ENCODE results near the gene ACSF3. TPM values are rescaled to one million over a fixed set of nuclear protein-coding genes. Genes with fewer than 3 reads are reported as not detected.

ACSF3 gene
- total RNA-seq, 1 donor from 2014 or later: 14.5 TPM

GRCh38 chr16:89108416-89108815 is 14.8 kb downstream of the ACSF3 start:
- TF ChIP-seq EZH2phosphoT487 (IDR thresholded peaks at IDR 0.05): no peak
- no peak for TF ChIP-seq EZH2 (IDR thresholded peaks at IDR 0.05)
- no peak for TF ChIP-seq CTCF (IDR thresholded peaks at IDR 0.05)
- H3K4me3 Mint-ChIP-seq: no peak overlapping the region
- no peaks in the 10 kb centered on the region for H3K36me3 ChIP-seq

DNA sequence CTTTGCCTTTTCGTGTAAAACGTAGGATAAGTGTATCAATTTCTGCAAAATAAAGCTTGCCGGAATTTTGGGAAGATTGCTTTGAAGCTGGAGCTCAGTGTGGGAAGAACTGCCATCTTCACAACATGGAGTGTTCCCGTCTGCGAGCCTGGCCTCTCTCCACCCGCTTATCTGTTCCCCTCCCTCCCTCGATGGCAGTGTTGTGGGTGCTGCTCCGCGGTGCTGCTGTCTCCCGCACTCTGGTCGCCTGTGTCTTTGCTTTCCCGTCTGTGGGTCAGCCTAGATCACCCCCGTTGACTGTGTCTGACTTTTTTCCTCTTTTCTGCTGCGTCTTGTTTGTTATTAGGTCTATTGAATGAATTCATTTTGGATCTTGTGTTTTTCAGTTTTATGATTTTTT is 17.0 kb downstream of the ACSF3 start:
- H3K27ac Mint-ChIP-seq: no peak overlapping the region
- Histone ChIP-seq H3K27ac (no peak overlapping the region), H3K27me3 (no peaks in the 10 kb centered on the region), H3K4me1 (peaks cover 6% of the 10 kb centered on the region), H3K79me2 (ENCODE audit: low read depth) (no peaks in the 10 kb centered on the region), H3K9ac (no peak overlapping the region), H3K4me3 (no peak overlapping the region), H3K9me3 (ENCODE audit: low read depth) (no peaks in the 10 kb centered on the region), H2AFZ (replicated peaks) (no peak overlapping the region), H3K4me2 (no peak overlapping the region), H3K36me3 (no peaks in the 10 kb centered on the region), H3F3A (ENCODE audit: low read depth) (no peaks in the 10 kb centered on the region), H4K20me1 (ENCODE audit: low read depth) (peaks cover 3% of the 10 kb centered on the region)
- H3K4me3 Mint-ChIP-seq: no peak overlapping the region
- TF ChIP-seq EZH2phosphoT487 (IDR thresholded peaks at IDR 0.05): no peak
- no peak for TF ChIP-seq EZH2 (IDR thresholded peaks at IDR 0.05)
- no peak for TF ChIP-seq CTCF (IDR thresholded peaks at IDR 0.05)
- no peaks in the 10 kb centered on the region for H3K27me3 Mint-ChIP-seq (ENCODE audit: insufficient read depth, low read depth)
- H3K4me1 Mint-ChIP-seq: no peaks in the 10 kb centered on the region
- peaks cover 21% of the 10 kb centered on the region for H3K36me3 Mint-ChIP-seq
- no peaks in the 10 kb centered on the region for H3K9me3 Mint-ChIP-seq
- no peak for DNase-seq (ENCODE audit: low spot score)

More at GRCh38 chr16:89108416-89108815, 14.8 kb downstream of the ACSF3 start:
- H3K27ac Mint-ChIP-seq: no peak overlapping the region
- Histone ChIP-seq H3K27ac (no peak overlapping the region), H3K27me3 (no peaks in the 10 kb centered on the region), H3F3A (ENCODE audit: low read depth) (no peaks in the 10 kb centered on the region), H2AFZ (replicated peaks) (no peak overlapping the region), H3K4me1 (no peaks in the 10 kb centered on the region), H3K4me2 (no peak overlapping the region), H3K9me3 (ENCODE audit: low read depth) (no peaks in the 10 kb centered on the region), H3K79me2 (ENCODE audit: low read depth) (no peaks in the 10 kb centered on the region), H3K4me3 (no peak overlapping the region), H3K9ac (no peak overlapping the region), H4K20me1 (ENCODE audit: low read depth) (peaks cover 3% of the 10 kb centered on the region)
- DNase-seq (ENCODE audit: low spot score): no peak
- H3K9me3 Mint-ChIP-seq: no peaks in the 10 kb centered on the region
- no peaks in the 10 kb centered on the region for H3K27me3 Mint-ChIP-seq (ENCODE audit: insufficient read depth, low read depth)
- H3K36me3 Mint-ChIP-seq: peaks cover 19% of the 10 kb centered on the region
- H3K4me1 Mint-ChIP-seq: no peaks in the 10 kb centered on the region

- no peak overlapping the region for H3K4me3 ChIP-seq
- H3F3A ChIP-seq (ENCODE audit: low read depth): no peaks in the 10 kb centered on the region
- H3K9me3 ChIP-seq (ENCODE audit: low read depth): no peaks in the 10 kb centered on the region
- H4K20me1 ChIP-seq (ENCODE audit: low read depth): peaks cover 3% of the 10 kb centered on the region
- DNase-seq (ENCODE audit: low spot score): no peak
- H3K4me3 Mint-ChIP-seq: no peak overlapping the region
- no peak overlapping the region for H3K27ac ChIP-seq
- H2AFZ ChIP-seq (replicated peaks): no peak overlapping the region
- no peaks in the 10 kb centered on the region for H3K9me3 Mint-ChIP-seq
- no peaks in the 10 kb centered on the region for H3K36me3 ChIP-seq
- no peak overlapping the region for H3K9ac ChIP-seq
- H3K27me3 Mint-ChIP-seq (ENCODE audit: insufficient read depth, low read depth): peaks cover 3% of the 10 kb centered on the region
- H3K27ac Mint-ChIP-seq: no peak overlapping the region
- H3K4me1 Mint-ChIP-seq: no peaks in the 10 kb centered on the region
- peaks cover 23% of the 10 kb centered on the region for H3K36me3 Mint-ChIP-seq
- H3K4me1 ChIP-seq: peaks cover 6% of the 10 kb centered on the region
- no peaks in the 10 kb centered on the region for H3K79me2 ChIP-seq (ENCODE audit: low read depth)
- TF ChIP-seq EZH2 (IDR thresholded peaks at IDR 0.05) (no peak), EZH2phosphoT487 (IDR thresholded peaks at IDR 0.05) (no peak), CTCF (IDR thresholded peaks at IDR 0.05) (no peak)
- H3K27me3 ChIP-seq: no peaks in the 10 kb centered on the region
- no peak overlapping the region for H3K4me2 ChIP-seq
Measured at GRCh38 chr16:89111263-89111662, 17.6 kb downstream of the ACSF3 start.

Measured in neural progenitor cell (in vitro differentiated cells).